SK-N-SH (cell line): Measurements from ENCODE around the gene GAL3ST3. TPM values are rescaled to one million over a fixed set of nuclear protein-coding genes. Genes with fewer than 3 reads are reported as not detected.

ENCODE experiments used
- CTCF ChIA-PET: fragments of 300-600, 350-600 bp; formaldehyde crosslinking; extraction: SDS; loops from one replicate; lab custom pipeline; 2021; lab: Yijun Ruan, JAX
- POLR2A ChIA-PET: fragments of 350-600 bp; sonication (Branson Sonifier 250); formaldehyde crosslinking; extraction: SDS; loops from one replicate; lab custom pipeline; 2020; ENCODE audit warnings: antibody characterized with exemption, inconsistent platforms; lab: Yijun Ruan, JAX
- DNase-seq: peaks from one replicate; pipeline ENCODE4 v3.0.0; 2012
- H2AFZ ChIP-seq: fragments of 200-600 bp; sonication (generic); 2 replicates; pipeline ENCODE4 v1.8.1; 2016; ENCODE audit warnings: antibody characterized with exemption, mild to moderate bottlenecking, low read depth
- H3F3A ChIP-seq: fragments of 200-600 bp; sonication (generic); replicated peaks from 2 replicates; pipeline ENCODE3; 2016; ENCODE audit warnings: antibody characterized with exemption, mild to moderate bottlenecking; ENCODE audit not compliant: insufficient read depth
- H3K27ac ChIP-seq, 2 experiments: fragments of 200-500 bp in 1 of 2; fragments of 200-600 bp in 1 of 2; sonication (Bioruptor generic) in 1 of 2; sonication (generic), shearing (Covaris generic) in 1 of 2; 2 replicates each; pipeline versions ENCODE4 v1.5.1 to v1.6.1; 2014 to 2016; ENCODE audit warnings: low read depth in 2 of 2, inconsistent platforms in 1 of 2, low read length in 1 of 2, mild to moderate bottlenecking in 1 of 2, mixed read lengths in 1 of 2
- H3K27me3 ChIP-seq: fragments of 200-600 bp; sonication (generic), shearing (Covaris generic); 2 replicates; pipeline ENCODE4 v1.6.1; 2016; ENCODE audit warnings: mixed run types; ENCODE audit not compliant: insufficient read depth
- H3K36me3 ChIP-seq, 2 experiments: fragments of 200-500 bp in 1 of 2; fragments of 200-600 bp in 1 of 2; sonication (Bioruptor generic) in 1 of 2; sonication (generic) in 1 of 2; replicated peaks in 1 of 2; 2 replicates each; pipeline versions ENCODE3 to v1.5.1; 2014 to 2016; ENCODE audit warnings: low read length in 1 of 2, mild to moderate bottlenecking in 1 of 2; ENCODE audit not compliant: insufficient read depth in 2 of 2, control insufficient read depth in 1 of 2
- H3K4me1 ChIP-seq, 2 experiments: fragments of 200-500 bp in 1 of 2; fragments of 200-600 bp in 1 of 2; sonication (Bioruptor generic) in 1 of 2; sonication (generic), shearing (Covaris generic) in 1 of 2; 2 replicates each; pipeline versions ENCODE4 v1.5.1 to v1.6.1; 2014 to 2016; ENCODE audit warnings: low read depth in 1 of 2, low read length in 1 of 2, mixed run types in 1 of 2; ENCODE audit not compliant: insufficient read depth in 2 of 2, control insufficient read depth in 1 of 2
- H3K4me2 ChIP-seq: fragments of 200-600 bp; sonication (generic), shearing (Covaris generic); 2 replicates; pipeline ENCODE4 v1.6.1; 2017; ENCODE audit warnings: mixed run types
- H3K4me3 ChIP-seq, 2 experiments: fragments of 200-500 bp in 1 of 2; fragments of 200-600 bp in 1 of 2; sonication (Bioruptor generic) in 1 of 2; sonication (generic), shearing (Covaris generic) in 1 of 2; 2 replicates each; pipeline versions ENCODE4 v1.5.1 to v1.8.1; 2014 to 2016; ENCODE audit warnings: low read depth in 2 of 2, inconsistent platforms in 1 of 2, low read length in 1 of 2, mild to moderate bottlenecking in 1 of 2, mixed read lengths in 1 of 2, moderate library complexity in 1 of 2
- H3K79me2 ChIP-seq: fragments of 200-600 bp; sonication (generic); 2 replicates; pipeline ENCODE4 v1.8.1; 2017; ENCODE audit warnings: mild to moderate bottlenecking; ENCODE audit not compliant: insufficient read depth
- H3K9ac ChIP-seq: fragments of 200-600 bp; sonication (generic); 2 replicates; pipeline ENCODE4 v1.6.1; 2017; ENCODE audit warnings: mixed run types
- H3K9me2 ChIP-seq: fragments of 200-600 bp; sonication (generic); 2 replicates; pipeline ENCODE4 v1.6.1; 2017; ENCODE audit warnings: mixed run types
- H3K9me3 ChIP-seq: fragments of 200-600 bp; sonication (generic); 2 replicates; pipeline ENCODE4 v1.6.1; 2017; ENCODE audit warnings: mixed run types, mild to moderate bottlenecking, moderate library complexity
- H4K20me1 ChIP-seq: fragments of 200-600 bp; sonication (generic); 2 replicates; pipeline ENCODE4 v1.6.1; 2017; ENCODE audit warnings: mild to moderate bottlenecking, mixed run types; ENCODE audit not compliant: insufficient read depth
- EP300 ChIP-seq, 2 experiments: IDR thresholded peaks; 2 replicates each; pipeline versions ENCODE4 v1.4.0 to v1.6.1; 2012; ENCODE audit warnings: borderline replicate concordance in 1 of 2, low read depth in 1 of 2, low read length in 1 of 2
- FOXM1 ChIP-seq: IDR thresholded peaks from 2 replicates; pipeline ENCODE4 v1.4.0; 2012; ENCODE audit warnings: low read depth, mild to moderate bottlenecking
- GATA2 ChIP-seq: sonication (generic); formaldehyde crosslinking; IDR thresholded peaks from 2 replicates; pipeline ENCODE4 v1.5.0; 2020; ENCODE audit warnings: mild to moderate bottlenecking, missing genetic modification reagents
- MXI1 ChIP-seq: IDR thresholded peaks from 2 replicates; pipeline ENCODE4 v1.6.1; 2012; ENCODE audit warnings: mild to moderate bottlenecking, low read depth, low read length, improper control_type of control experiment
- NFIC ChIP-seq: IDR thresholded peaks from 2 replicates; pipeline ENCODE4 v1.4.0; 2012; ENCODE audit warnings: borderline replicate concordance
- RAD21 ChIP-seq: IDR thresholded peaks from 2 replicates; pipeline ENCODE4 v1.6.1; 2012; ENCODE audit warnings: mild to moderate bottlenecking, low read length
- RCOR1 ChIP-seq: fragments of 150-350 bp; IDR thresholded peaks from 2 replicates; pipeline ENCODE4 v1.6.1; 2017; ENCODE audit warnings: antibody characterized with exemption, low read length
- TCF12 ChIP-seq: IDR thresholded peaks from 2 replicates; pipeline ENCODE4 v1.4.0; 2012
- WGBS: methylation state at CpG from one replicate; pipeline ENCODE4 v1.1.6; 2017; ENCODE audit warnings: low lambda C conversion rate; 5-methylcytosine and 5-hydroxymethylcytosine counted together
- polyA plus RNA-seq, 3 experiments: library from polyadenylated mRNA; depleted of rRNA; stranded (reverse); fragments of >200 nt; gene quantifications; 2 replicates each; pipeline ENCODE4 v1.2.3, GENCODE V29; 2012
- TF ChIP-seq, protein P1 (sequence below): fragments of 200-600 bp; sonication (generic); IDR thresholded peaks from 2 replicates; pipeline ENCODE4 v1.6.1; 2017; ENCODE audit warnings: antibody characterized with exemption, mild to moderate bottlenecking, moderate library complexity
- TF ChIP-seq, protein P2 (sequence below): fragments of 150-350 bp; IDR thresholded peaks from 2 replicates; pipeline ENCODE4 v1.6.1; 2017; ENCODE audit warnings: antibody characterized with exemption, low read length, low read depth, borderline replicate concordance
- TF ChIP-seq, protein P3 (sequence below): fragments of 150-350 bp; IDR thresholded peaks from 2 replicates; pipeline ENCODE4 v1.6.1; 2016; ENCODE audit warnings: mild to moderate bottlenecking, low read depth, low read length
- TF ChIP-seq, protein P4 (sequence below): IDR thresholded peaks from 2 replicates; pipeline ENCODE4; 2012

The GAL3ST3 gene
- polyA plus RNA-seq, 1 of the 3 experiments (the other 2 are of a cell fraction): 3.2 TPM

DNA sequence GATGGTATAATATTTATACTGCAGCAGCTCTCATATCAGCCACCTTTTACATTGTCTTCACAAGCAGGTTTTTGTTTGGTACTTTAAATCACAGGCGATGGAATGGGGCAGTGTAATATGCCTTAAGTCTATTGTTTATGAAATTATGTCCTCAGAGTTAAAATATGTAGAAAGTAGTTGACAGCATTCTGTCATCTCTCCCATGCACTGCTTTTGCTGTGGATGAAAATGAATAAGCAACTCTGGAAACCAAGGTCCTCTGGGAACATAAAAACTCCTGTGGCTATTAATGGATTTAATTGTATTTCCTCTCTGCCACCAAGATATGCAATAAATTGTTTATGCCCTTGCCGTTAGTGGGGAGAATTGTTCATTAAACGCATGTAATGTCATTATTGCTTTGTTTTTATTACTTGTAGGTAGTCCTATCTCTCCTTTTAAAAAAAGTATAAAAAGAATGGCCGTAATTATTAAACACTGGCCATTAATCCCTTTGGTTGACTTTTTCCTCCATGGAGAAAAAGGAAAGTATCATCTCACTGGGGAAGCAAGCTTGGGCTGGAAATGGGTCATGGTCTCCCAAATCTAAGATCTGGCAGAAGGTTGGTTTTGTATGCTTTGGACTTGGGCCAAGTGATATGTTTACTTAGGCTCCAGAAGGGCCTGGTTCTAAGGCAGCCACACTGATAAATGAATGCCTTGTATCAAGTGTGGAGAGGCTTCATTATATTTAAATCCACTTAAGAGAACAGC, 34.2 kb upstream of the GAL3ST3 start:
- peak; percentile 78 for DNase-seq
- Histone ChIP-seq H3K4me2 (peak overlapping the region; percentile 46; the same call in 1 of the 2 replicates), H3K27ac (peak overlapping the region; percentile 80 to 94), H2AFZ (no peak overlapping the region), H3K9ac (no peak overlapping the region; the same call in 1 of the 2 replicates), H3K36me3 (peaks cover 0 to 4% of the 10 kb centered on the region in 2 experiments), H3K27me3 (no peaks in the 10 kb centered on the region), H3K4me1 (peaks cover 47 to 51% of the 10 kb centered on the region in 2 experiments)
- CTCF ChIA-PET: interaction anchor here (1.0 to 8.2 kb wide), 3 partner anchors 13 to 43 kb away, joined by 3 to 71 read pairs (median 4); partner anchors contain the start of gene PACS1
- TF ChIP-seq, protein P1, sequence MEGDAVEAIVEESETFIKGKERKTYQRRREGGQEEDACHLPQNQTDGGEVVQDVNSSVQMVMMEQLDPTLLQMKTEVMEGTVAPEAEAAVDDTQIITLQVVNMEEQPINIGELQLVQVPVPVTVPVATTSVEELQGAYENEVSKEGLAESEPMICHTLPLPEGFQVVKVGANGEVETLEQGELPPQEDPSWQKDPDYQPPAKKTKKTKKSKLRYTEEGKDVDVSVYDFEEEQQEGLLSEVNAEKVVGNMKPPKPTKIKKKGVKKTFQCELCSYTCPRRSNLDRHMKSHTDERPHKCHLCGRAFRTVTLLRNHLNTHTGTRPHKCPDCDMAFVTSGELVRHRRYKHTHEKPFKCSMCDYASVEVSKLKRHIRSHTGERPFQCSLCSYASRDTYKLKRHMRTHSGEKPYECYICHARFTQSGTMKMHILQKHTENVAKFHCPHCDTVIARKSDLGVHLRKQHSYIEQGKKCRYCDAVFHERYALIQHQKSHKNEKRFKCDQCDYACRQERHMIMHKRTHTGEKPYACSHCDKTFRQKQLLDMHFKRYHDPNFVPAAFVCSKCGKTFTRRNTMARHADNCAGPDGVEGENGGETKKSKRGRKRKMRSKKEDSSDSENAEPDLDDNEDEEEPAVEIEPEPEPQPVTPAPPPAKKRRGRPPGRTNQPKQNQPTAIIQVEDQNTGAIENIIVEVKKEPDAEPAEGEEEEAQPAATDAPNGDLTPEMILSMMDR: no peak
- TF ChIP-seq, protein P2, sequence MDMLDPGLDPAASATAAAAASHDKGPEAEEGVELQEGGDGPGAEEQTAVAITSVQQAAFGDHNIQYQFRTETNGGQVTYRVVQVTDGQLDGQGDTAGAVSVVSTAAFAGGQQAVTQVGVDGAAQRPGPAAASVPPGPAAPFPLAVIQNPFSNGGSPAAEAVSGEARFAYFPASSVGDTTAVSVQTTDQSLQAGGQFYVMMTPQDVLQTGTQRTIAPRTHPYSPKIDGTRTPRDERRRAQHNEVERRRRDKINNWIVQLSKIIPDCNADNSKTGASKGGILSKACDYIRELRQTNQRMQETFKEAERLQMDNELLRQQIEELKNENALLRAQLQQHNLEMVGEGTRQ: no peak
- TF ChIP-seq RAD21: no peak
- peak in 1 of 2 experiments; percentile 58; a peak in 1 of 4 replicates for TF ChIP-seq EP300 (IDR thresholded peaks at IDR 0.05; ENCODE audit: borderline replicate concordance in 1 of 2, low read depth in 1 of 2, low read length in 1 of 2)
- no peak for TF ChIP-seq FOXM1
- no peak for TF ChIP-seq MXI1
- TF ChIP-seq RCOR1: peak; percentile 76
- peak; percentile 80 for TF ChIP-seq NFIC
- peak; percentile 53 for TF ChIP-seq TCF12
- TF ChIP-seq, protein P3, sequence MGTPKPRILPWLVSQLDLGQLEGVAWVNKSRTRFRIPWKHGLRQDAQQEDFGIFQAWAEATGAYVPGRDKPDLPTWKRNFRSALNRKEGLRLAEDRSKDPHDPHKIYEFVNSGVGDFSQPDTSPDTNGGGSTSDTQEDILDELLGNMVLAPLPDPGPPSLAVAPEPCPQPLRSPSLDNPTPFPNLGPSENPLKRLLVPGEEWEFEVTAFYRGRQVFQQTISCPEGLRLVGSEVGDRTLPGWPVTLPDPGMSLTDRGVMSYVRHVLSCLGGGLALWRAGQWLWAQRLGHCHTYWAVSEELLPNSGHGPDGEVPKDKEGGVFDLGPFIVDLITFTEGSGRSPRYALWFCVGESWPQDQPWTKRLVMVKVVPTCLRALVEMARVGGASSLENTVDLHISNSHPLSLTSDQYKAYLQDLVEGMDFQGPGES: no peak
- TF ChIP-seq GATA2 (CRISPR knock-in tag): peak; percentile 64
- TF ChIP-seq, protein P4, sequence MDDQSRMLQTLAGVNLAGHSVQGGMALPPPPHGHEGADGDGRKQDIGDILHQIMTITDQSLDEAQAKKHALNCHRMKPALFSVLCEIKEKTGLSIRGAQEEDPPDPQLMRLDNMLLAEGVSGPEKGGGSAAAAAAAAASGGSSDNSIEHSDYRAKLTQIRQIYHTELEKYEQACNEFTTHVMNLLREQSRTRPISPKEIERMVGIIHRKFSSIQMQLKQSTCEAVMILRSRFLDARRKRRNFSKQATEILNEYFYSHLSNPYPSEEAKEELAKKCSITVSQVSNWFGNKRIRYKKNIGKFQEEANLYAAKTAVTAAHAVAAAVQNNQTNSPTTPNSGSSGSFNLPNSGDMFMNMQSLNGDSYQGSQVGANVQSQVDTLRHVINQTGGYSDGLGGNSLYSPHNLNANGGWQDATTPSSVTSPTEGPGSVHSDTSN: peak; percentile 34; the same call in 1 of the 2 replicates
- TF ChIP-seq, all 33 proteins: peak for 6
- no peaks in the 10 kb centered on the region for H3K9me3 ChIP-seq
- POLR2A ChIA-PET: no interaction called here
- H3K79me2 ChIP-seq: peaks cover 100% of the 10 kb centered on the region
- H3K4me3 ChIP-seq: peak overlapping the region in 1 of 2 experiments; percentile 18; a peak in 1 of 4 replicates
- H4K20me1 ChIP-seq: peaks cover 55% of the 10 kb centered on the region
- no peaks in the 10 kb centered on the region for H3K9me2 ChIP-seq
- 25% methylated on average over 4 of the region's 4 CpGs for WGBS
- H3F3A ChIP-seq: peaks cover 24% of the 10 kb centered on the region
